H1 (cell line): ENCODE results near the gene EIPR1.

Experiments
- GTF2F1 ChIP-seq: IDR thresholded peaks from 2 replicates; pipeline ENCODE4 v1.6.1; 2012; ENCODE audit warnings: low read depth, low read length, improper control_type of control experiment, borderline replicate concordance
- HDAC6 ChIP-seq: IDR thresholded peaks from one replicate; pipeline ENCODE4 v1.7.1; 2012; ENCODE audit warnings: low read depth, mild to moderate bottlenecking, inconsistent platforms, low read length, moderate library complexity
- PHF8 ChIP-seq: fragments of 200-600 bp; sonication (generic); conservative IDR thresholded peaks from 2 replicates; pipeline ENCODE4 v1.7.1; 2012; ENCODE audit warnings: low read depth, mild to moderate bottlenecking, inconsistent platforms, low read length, moderate library complexity
- SIN3A ChIP-seq, 2 experiments: IDR thresholded peaks in 1 of 2; conservative IDR thresholded peaks in 1 of 2; 2 replicates each; pipeline ENCODE4 v1.6.1; 2011 to 2012; ENCODE audit warnings: low read length in 2 of 2, improper control_type of control experiment in 1 of 2, low read depth in 1 of 2, mild to moderate bottlenecking in 1 of 2
- TF ChIP-seq, protein P1 (sequence below), 3 experiments: IDR thresholded peaks; 1 replicate in 2 of 3; 2 replicates in 1 of 3; pipeline versions ENCODE4 v1.5.1 to v1.6.1; 2011; ENCODE audit warnings: low read length in 3 of 3, mild to moderate bottlenecking in 3 of 3, inconsistent platforms in 2 of 3, low read depth in 1 of 3, moderate library complexity in 1 of 3; ENCODE audit not compliant: insufficient read depth in 1 of 3; ENCODE audit errors: control extremely low read depth in 1 of 3

DNA sequence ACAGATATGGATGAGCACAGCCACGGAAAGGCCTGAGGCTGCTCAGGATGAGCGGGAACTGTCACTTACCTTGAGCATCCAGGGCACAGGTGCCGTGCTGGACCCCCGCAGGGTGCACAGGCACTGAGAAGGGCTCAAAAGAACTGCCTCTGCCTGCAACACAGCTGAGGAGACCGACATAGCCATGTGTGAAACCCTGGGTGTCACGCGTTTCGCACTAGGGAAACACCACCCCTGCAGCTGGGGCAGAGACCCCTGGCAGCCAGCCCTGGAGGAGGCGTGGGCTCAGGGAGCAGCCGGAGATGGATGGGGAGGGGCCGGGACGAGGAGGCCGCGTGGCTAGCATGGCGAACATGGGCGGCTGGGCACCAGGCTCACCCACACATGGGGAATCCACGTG is 228.9 kb downstream of the EIPR1 start:
- TF ChIP-seq SIN3A (conservative IDR thresholded peaks at IDR 0.05 in 1 of 2, IDR thresholded peaks at IDR 0.05 in 1 of 2; ENCODE audit: low read depth in 1 of 2, low read length in 2 of 2) (no peak), PHF8 (no peak), HDAC6 (no peak), GTF2F1 (no peak)
- TF ChIP-seq, protein P1, sequence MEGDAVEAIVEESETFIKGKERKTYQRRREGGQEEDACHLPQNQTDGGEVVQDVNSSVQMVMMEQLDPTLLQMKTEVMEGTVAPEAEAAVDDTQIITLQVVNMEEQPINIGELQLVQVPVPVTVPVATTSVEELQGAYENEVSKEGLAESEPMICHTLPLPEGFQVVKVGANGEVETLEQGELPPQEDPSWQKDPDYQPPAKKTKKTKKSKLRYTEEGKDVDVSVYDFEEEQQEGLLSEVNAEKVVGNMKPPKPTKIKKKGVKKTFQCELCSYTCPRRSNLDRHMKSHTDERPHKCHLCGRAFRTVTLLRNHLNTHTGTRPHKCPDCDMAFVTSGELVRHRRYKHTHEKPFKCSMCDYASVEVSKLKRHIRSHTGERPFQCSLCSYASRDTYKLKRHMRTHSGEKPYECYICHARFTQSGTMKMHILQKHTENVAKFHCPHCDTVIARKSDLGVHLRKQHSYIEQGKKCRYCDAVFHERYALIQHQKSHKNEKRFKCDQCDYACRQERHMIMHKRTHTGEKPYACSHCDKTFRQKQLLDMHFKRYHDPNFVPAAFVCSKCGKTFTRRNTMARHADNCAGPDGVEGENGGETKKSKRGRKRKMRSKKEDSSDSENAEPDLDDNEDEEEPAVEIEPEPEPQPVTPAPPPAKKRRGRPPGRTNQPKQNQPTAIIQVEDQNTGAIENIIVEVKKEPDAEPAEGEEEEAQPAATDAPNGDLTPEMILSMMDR (IDR thresholded peaks at IDR 0.05; ENCODE audit: control extremely low read depth in 1 of 3, insufficient read depth in 1 of 3, low read depth in 1 of 3, low read length in 3 of 3): no peak
